Adrenal gland (tissue), 5 donors: ENCODE data around the gene TNFRSF25.
"Not testable (repeated sequence)": the region's sequence is repeated elsewhere in the genome, so short reads cannot be mapped to it uniquely, and the experiment has no call there.

Experiments
- CTCF ChIP-seq, 6 experiments: fragments of 450-650 bp in 4 of 6; fragments of 200-600 bp in 2 of 6; sonication (generic) in 1 of 6; IDR thresholded peaks; 1 replicate in 5 of 6; 2 replicates in 1 of 6; pipeline versions ENCODE4 v1.5.1 to v1.8.0; 2016 to 2021; ENCODE audit warnings: antibody characterized with exemption in 6 of 6, mild to moderate bottlenecking in 2 of 6, moderate library complexity in 1 of 6
- POLR2A ChIP-seq, 2 donors: fragments of 450-650 bp; IDR thresholded peaks; one replicate each; pipeline ENCODE4 v1.6.1; 2017; ENCODE audit warnings: antibody characterized with exemption in 2 of 2, mild to moderate bottlenecking in 2 of 2, moderate library complexity in 1 of 2
- donor health status: DM: no; HTN: no; CAD: no.

GRCh38 chr1:6455752-6456520 is 10.0 kb downstream of the TNFRSF25 start:
- TF ChIP-seq CTCF, POLR2A (IDR thresholded peaks at IDR 0.05): not testable (repeated sequence)
